ENCODE data around the gene TXNDC11.

DNA sequence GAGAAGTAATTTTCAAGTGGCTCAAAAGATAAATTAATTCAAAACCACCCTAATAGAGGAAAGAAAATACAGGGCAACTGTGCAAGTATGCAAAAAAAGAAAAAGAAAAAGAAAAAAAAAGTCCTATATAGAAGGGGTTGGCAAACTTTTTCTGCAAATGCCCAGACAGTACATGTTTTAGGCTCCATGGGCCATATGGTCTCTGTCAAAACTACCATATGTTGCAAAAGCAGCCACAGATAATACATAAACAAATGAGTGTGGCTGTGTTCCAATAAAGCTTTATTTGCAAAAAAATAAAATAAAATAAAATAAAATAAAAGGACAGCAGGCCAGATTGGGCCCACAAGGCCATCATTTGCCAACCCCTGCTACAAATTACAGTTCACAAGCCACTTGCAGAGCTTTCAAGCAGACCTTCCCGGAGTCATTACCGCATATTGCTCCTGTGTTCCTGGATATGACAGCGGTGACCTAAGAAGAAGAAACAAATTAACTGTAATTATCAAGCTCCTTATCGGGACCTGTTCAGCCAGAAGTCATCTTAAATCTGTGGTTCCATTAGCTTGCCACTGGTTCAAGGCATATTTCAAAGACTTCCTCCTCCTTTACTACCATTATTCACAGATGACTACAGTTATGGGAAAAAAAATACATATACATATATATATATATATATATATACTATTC is 38.5 kb upstream of the TXNDC11 start:
- TF ChIP-seq, protein P1, sequence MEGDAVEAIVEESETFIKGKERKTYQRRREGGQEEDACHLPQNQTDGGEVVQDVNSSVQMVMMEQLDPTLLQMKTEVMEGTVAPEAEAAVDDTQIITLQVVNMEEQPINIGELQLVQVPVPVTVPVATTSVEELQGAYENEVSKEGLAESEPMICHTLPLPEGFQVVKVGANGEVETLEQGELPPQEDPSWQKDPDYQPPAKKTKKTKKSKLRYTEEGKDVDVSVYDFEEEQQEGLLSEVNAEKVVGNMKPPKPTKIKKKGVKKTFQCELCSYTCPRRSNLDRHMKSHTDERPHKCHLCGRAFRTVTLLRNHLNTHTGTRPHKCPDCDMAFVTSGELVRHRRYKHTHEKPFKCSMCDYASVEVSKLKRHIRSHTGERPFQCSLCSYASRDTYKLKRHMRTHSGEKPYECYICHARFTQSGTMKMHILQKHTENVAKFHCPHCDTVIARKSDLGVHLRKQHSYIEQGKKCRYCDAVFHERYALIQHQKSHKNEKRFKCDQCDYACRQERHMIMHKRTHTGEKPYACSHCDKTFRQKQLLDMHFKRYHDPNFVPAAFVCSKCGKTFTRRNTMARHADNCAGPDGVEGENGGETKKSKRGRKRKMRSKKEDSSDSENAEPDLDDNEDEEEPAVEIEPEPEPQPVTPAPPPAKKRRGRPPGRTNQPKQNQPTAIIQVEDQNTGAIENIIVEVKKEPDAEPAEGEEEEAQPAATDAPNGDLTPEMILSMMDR (conservative IDR thresholded peaks at IDR 0.05; ENCODE audit: low read depth in 2 of 2): no peak
- TF ChIP-seq EZH2 (IDR thresholded peaks at IDR 0.05; ENCODE audit: low read depth, unreplicated experiment) (no peak), CREB1 (CRISPR knock-in tag; IDR thresholded peaks at IDR 0.05; ENCODE audit: low read depth) (no peak), EZH2phosphoT487 (IDR thresholded peaks at IDR 0.05; ENCODE audit: unreplicated experiment) (no peak), POLR2AphosphoS5 (IDR thresholded peaks at IDR 0.05; ENCODE audit: low read depth) (no peak)
- TF ChIP-seq, protein P2, sequence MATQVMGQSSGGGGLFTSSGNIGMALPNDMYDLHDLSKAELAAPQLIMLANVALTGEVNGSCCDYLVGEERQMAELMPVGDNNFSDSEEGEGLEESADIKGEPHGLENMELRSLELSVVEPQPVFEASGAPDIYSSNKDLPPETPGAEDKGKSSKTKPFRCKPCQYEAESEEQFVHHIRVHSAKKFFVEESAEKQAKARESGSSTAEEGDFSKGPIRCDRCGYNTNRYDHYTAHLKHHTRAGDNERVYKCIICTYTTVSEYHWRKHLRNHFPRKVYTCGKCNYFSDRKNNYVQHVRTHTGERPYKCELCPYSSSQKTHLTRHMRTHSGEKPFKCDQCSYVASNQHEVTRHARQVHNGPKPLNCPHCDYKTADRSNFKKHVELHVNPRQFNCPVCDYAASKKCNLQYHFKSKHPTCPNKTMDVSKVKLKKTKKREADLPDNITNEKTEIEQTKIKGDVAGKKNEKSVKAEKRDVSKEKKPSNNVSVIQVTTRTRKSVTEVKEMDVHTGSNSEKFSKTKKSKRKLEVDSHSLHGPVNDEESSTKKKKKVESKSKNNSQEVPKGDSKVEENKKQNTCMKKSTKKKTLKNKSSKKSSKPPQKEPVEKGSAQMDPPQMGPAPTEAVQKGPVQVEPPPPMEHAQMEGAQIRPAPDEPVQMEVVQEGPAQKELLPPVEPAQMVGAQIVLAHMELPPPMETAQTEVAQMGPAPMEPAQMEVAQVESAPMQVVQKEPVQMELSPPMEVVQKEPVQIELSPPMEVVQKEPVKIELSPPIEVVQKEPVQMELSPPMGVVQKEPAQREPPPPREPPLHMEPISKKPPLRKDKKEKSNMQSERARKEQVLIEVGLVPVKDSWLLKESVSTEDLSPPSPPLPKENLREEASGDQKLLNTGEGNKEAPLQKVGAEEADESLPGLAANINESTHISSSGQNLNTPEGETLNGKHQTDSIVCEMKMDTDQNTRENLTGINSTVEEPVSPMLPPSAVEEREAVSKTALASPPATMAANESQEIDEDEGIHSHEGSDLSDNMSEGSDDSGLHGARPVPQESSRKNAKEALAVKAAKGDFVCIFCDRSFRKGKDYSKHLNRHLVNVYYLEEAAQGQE (IDR thresholded peaks at IDR 0.05; ENCODE audit: unreplicated experiment): no peak
